Measurements from ENCODE around the gene CCL25.

DNA sequence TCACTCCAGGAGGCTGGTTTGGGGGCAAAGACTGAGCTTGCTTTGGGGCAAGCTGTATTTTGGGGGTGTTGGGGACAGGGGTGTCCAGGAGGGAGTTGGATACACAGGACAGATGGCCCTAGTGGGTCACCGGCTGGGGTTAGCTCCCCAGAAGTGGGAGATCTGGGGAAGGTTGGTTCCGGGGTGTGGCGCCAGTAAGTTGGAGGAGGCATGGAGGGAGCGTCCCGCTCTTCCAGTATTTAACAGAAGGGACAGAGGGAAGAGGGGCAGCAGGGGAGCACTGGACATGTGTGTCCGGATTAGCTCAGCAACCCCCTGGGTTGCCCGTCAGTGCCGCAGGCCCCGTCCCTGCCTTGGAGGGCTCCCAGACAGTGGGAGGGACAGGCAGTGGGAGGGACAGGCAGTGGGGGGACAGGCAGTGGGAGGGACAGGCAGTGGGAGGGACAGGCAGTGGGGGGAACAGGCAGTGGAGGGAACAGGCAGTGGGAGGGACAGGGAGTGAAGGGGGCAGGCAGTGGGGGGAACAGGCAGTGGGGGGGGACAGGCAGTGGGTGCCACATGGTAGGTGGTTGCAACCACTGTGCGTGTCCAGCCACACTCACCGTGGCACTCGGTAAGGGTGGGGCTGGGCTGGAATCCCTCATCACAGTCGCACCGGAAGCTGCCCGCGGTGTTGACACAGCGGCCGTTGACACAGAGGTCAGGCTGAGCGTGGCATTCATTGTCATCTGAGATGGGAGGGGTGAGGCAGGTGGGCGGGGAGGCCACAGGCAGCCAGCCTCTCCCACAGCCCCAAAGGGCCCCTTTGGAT lies 33.2 kb downstream of the CCL25 start:
- TF ChIP-seq POLR2A (IDR thresholded peaks at IDR 0.05; ENCODE audit: low read depth), result no peak
- TF ChIP-seq, protein P1, sequence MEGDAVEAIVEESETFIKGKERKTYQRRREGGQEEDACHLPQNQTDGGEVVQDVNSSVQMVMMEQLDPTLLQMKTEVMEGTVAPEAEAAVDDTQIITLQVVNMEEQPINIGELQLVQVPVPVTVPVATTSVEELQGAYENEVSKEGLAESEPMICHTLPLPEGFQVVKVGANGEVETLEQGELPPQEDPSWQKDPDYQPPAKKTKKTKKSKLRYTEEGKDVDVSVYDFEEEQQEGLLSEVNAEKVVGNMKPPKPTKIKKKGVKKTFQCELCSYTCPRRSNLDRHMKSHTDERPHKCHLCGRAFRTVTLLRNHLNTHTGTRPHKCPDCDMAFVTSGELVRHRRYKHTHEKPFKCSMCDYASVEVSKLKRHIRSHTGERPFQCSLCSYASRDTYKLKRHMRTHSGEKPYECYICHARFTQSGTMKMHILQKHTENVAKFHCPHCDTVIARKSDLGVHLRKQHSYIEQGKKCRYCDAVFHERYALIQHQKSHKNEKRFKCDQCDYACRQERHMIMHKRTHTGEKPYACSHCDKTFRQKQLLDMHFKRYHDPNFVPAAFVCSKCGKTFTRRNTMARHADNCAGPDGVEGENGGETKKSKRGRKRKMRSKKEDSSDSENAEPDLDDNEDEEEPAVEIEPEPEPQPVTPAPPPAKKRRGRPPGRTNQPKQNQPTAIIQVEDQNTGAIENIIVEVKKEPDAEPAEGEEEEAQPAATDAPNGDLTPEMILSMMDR (IDR thresholded peaks at IDR 0.05), result no peak
